Activated CD8-positive, alpha-beta T cell treated with anti-CD3 and anti-CD28 coated beads for 36 hours (primary cell): ENCODE data around the gene MUC3A. TPM values are rescaled to one million over a fixed set of nuclear protein-coding genes. Genes with fewer than 3 reads are reported as not detected.
"Not testable (repeated sequence)": the region's sequence is repeated elsewhere in the genome, so short reads cannot be mapped to it uniquely, and the experiment has no call there.

ENCODE experiments used
- ATAC-seq: fragments of 200-7000 bp; cut with Tn5 transposase; one replicate; pipeline ENCODE4 v1.10.0; 2021; ENCODE audit warnings: mild to moderate bottlenecking, moderate library complexity
- CTCF ChIA-PET: fragments of 350-600 bp; sonication (Branson Sonifier 250); formaldehyde crosslinking; loops from one replicate; lab custom pipeline; 2021; ENCODE audit warnings: antibody characterized with exemption; lab: Charles Lee
- POLR2A ChIA-PET: fragments of 350-600 bp; sonication (Branson Sonifier 250); formaldehyde crosslinking; loops from one replicate; lab custom pipeline; 2021; ENCODE audit warnings: antibody characterized with exemption; lab: Charles Lee
- DNase-seq: peaks from one replicate; pipeline ENCODE4 v3.0.0-alpha.2; 2020
- H3K27ac Mint-ChIP-seq: one replicate; pipeline ENCODE4 v1.8.0; 2021; ENCODE audit warnings: mild to moderate bottlenecking, mixed read lengths
- H3K27me3 Mint-ChIP-seq: one replicate; pipeline ENCODE4 v1.8.0; 2021; ENCODE audit warnings: mixed read lengths
- H3K36me3 Mint-ChIP-seq: one replicate; pipeline ENCODE4 v1.8.0; 2021; ENCODE audit warnings: low read depth, mixed read lengths
- H3K4me1 Mint-ChIP-seq: one replicate; pipeline ENCODE4 v1.8.0; 2021; ENCODE audit warnings: low read depth, mixed read lengths
- H3K4me3 Mint-ChIP-seq: one replicate; pipeline ENCODE4 v1.8.0; 2021; ENCODE audit warnings: mild to moderate bottlenecking, moderate library complexity, mixed read lengths
- H3K9me3 Mint-ChIP-seq: one replicate; pipeline ENCODE4 v1.8.0; 2021; ENCODE audit warnings: mixed read lengths
- intact Hi-C: fragments of 100-400 bp; cut with micrococcal nuclease; formaldehyde crosslinking; loops from one replicate; pipeline ENCODE4 v1.10.0; 2022
- total RNA-seq, 2 experiments: library from RNA; stranded (reverse); gene quantifications; one replicate each; pipeline ENCODE4 v1.2.3, GENCODE V29; 2021
- TF ChIP-seq, protein P1 (sequence below): fragments of 200-600 bp; IDR thresholded peaks from one replicate; pipeline ENCODE4 v1.8.0; 2022; ENCODE audit warnings: antibody characterized with exemption, mild to moderate bottlenecking

MUC3A gene
- total RNA-seq, 2 experiments from 2014 or later = not detected

DNA sequence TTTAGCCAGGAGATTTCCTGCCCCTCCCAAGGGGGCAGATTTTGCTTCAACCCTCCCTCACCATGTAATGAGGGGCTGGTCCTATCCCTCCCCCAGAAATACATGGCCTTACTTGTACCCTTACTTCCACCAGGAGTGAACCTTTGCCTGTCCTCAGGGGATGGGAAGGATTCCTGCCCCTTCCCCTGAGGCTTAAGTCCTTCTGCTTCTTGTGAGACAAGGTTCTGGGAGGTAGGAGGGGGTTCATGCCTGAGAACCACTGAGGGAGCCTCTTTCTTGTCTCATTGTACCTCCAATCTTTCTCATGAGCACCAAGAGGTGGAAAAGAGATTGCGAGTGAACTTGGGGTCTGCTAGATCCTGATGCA is 19.5 kb upstream of the MUC3A start:
- intact Hi-C loops = no loop called here
- H3K4me3 Mint-ChIP-seq = no peak overlapping the region

DNA sequence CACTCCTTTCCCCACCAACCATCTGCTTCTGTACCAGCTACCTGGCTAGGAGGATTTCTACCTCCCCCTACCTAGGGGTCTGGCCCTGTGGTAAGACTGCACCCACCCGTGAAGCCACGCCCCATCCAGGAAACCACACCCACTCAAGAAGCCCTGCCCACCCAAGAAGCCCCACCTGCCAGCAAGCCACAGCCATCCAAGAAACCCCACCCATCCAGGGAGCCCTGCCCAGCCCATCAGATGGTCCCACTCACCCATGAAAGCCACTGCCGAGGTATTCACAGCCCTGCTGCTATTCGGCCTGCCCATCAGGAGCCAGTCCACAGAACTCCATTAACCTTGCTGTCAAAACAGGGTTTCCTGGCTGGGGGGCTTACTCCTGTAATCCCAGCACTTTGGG is 15.6 kb upstream of the MUC3A start:
- peaks cover 8% of the 10 kb centered on the region for H3K27me3 Mint-ChIP-seq
- H3K4me3 Mint-ChIP-seq = no peak overlapping the region
- no peak for ATAC-seq
- TF ChIP-seq, protein P1, sequence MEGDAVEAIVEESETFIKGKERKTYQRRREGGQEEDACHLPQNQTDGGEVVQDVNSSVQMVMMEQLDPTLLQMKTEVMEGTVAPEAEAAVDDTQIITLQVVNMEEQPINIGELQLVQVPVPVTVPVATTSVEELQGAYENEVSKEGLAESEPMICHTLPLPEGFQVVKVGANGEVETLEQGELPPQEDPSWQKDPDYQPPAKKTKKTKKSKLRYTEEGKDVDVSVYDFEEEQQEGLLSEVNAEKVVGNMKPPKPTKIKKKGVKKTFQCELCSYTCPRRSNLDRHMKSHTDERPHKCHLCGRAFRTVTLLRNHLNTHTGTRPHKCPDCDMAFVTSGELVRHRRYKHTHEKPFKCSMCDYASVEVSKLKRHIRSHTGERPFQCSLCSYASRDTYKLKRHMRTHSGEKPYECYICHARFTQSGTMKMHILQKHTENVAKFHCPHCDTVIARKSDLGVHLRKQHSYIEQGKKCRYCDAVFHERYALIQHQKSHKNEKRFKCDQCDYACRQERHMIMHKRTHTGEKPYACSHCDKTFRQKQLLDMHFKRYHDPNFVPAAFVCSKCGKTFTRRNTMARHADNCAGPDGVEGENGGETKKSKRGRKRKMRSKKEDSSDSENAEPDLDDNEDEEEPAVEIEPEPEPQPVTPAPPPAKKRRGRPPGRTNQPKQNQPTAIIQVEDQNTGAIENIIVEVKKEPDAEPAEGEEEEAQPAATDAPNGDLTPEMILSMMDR = no peak
- H3K4me1 Mint-ChIP-seq = no peaks in the 10 kb centered on the region
- no peak for DNase-seq
- H3K27ac Mint-ChIP-seq = no peak overlapping the region
- no peaks in the 10 kb centered on the region for H3K36me3 Mint-ChIP-seq
- POLR2A ChIA-PET = no interaction called here
- CTCF ChIA-PET = no interaction called here
- intact Hi-C loops = no loop called here
- H3K9me3 Mint-ChIP-seq = peaks cover 5% of the 10 kb centered on the region

More for the DNA sequence above, 19.5 kb upstream of the MUC3A start:
- ChIA-PET POLR2A (no interaction called here), CTCF (no interaction called here)
- TF ChIP-seq, protein P1 = no peak
- H3K36me3 Mint-ChIP-seq = no peaks in the 10 kb centered on the region
- no peak overlapping the region for H3K27ac Mint-ChIP-seq
- H3K4me1 Mint-ChIP-seq = no peaks in the 10 kb centered on the region
- H3K27me3 Mint-ChIP-seq = peaks cover 8% of the 10 kb centered on the region
- H3K9me3 Mint-ChIP-seq = peaks cover 5% of the 10 kb centered on the region
- no peak for ATAC-seq
- no peak for DNase-seq

DNA sequence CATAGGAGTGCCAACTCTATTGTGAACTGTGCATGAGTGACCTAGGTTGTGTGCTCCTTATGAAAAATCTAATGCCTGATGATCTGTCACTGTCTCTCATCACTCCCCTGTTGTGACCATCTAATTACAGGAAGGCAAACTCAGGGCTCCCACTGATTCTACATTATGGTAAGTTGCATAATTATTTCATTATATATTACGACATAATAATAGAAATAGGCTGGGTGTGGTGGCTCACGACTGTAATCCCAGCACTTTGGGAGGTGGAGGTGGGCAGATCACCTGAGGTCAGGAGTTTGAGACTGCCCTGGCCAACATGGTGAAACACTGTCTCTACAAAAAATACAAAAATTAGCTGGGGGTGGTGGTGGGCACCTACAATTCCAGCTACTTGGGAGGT is 14.0 kb upstream of the MUC3A start:
- intact Hi-C loops, H3K4me3 Mint-ChIP-seq, H3K27ac Mint-ChIP-seq, ATAC-seq, CTCF ChIA-PET, H3K9me3 Mint-ChIP-seq, H3K36me3 Mint-ChIP-seq, H3K27me3 Mint-ChIP-seq, H3K4me1 Mint-ChIP-seq, DNase-seq, POLR2A ChIA-PET: not testable (repeated sequence)

DNA sequence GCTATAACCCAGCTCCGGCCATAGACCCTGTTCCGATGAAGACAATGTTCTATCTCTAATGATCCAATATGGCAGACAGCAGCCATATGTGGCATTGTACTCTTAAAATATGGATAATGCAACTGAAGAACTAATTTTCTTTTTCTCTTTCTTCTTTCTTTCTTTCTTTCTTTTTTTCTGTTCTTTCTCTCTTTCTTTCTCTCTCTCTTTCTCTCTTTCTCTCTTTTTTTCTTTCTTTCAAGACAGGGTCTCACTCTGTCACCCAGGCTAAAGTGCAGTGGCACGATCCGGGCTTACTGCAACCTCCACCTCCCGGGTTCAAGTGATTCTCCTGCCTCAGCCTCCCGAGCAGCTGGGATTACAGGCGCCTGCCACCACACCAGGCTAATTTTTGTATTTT is 13.2 kb upstream of the MUC3A start:
- CTCF ChIA-PET, ATAC-seq: not testable (repeated sequence)

DNA sequence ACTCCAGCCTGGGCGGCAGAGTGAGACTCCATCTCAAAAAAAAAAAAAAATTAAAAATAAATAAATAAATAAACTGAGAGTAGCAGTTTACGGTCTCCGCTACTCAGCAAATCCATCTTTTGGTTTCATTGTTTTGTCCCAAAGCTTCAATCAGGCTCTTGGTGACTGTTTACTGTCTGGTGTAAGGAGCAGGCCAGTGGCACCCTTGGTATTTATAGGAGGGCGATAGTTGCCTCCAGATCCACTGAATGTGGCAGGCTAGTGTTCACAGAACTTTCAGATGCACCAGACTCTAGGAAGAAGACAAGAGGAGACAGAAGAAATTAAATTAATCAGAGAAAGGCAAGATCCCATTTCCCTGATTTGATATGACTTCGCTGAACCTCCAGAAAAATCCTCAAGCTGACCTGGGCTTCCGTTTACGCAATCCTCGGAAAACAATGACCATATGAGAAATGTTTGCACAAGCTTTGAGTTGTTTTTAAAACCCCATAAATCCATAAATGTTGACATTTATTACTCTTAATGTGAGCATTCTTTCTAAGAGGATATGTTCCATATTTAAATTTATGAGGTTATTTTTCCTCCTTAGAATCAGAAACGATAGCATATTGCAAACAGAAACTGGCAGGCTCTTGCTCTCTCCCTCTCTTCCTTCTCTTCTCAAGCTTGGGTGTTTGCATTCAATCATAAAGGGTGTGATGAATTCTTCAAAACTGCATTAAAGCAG is 7.1 kb upstream of the MUC3A start:
- H3K9me3 Mint-ChIP-seq = peaks cover 5% of the 10 kb centered on the region
- CTCF ChIA-PET = interaction anchor here (1.0 kb wide), 1 partner anchor 117 kb away, joined by 4 read pairs; no protein-coding TSS in a partner anchor
- H3K27ac Mint-ChIP-seq = no peak overlapping the region
- H3K4me1 Mint-ChIP-seq = no peaks in the 10 kb centered on the region
- no peaks in the 10 kb centered on the region for H3K36me3 Mint-ChIP-seq
- DNase-seq (no peak), ATAC-seq (no peak)
- peaks cover 6% of the 10 kb centered on the region for H3K27me3 Mint-ChIP-seq
- POLR2A ChIA-PET = no interaction called here
- no peak overlapping the region for H3K4me3 Mint-ChIP-seq
- intact Hi-C loops = no loop called here
- TF ChIP-seq, protein P1 = no peak

More for the DNA sequence above, 13.2 kb upstream of the MUC3A start:
- H3K36me3 Mint-ChIP-seq, intact Hi-C loops, DNase-seq, H3K27ac Mint-ChIP-seq, H3K27me3 Mint-ChIP-seq, H3K9me3 Mint-ChIP-seq, H3K4me1 Mint-ChIP-seq, H3K4me3 Mint-ChIP-seq, POLR2A ChIA-PET: not testable (repeated sequence)

DNA sequence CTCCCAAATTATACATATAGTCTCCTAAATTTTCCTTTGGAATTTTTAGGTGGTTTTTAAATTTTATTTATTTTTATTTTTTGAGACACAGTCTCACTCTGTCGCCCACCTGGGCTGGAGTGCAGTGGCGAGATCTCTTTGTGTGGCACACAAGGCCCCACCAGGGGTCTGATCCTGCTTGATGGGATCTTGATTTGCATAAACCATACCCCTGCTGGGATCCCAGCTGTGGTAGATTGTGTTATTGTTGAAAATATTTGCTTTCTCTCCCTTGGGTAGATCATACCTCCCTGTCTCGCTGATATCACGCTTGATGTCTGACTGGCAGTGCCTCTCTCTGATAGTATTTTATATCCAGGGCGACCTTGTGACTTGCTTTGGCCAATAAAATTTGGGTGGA is 5.6 kb upstream of the MUC3A start:
- Mint-ChIP-seq H3K27ac (no peak overlapping the region), H3K27me3 (peaks cover 6% of the 10 kb centered on the region), H3K36me3 (no peaks in the 10 kb centered on the region), H3K4me3 (no peak overlapping the region), H3K4me1 (no peaks in the 10 kb centered on the region), H3K9me3 (peaks cover 5% of the 10 kb centered on the region)
- POLR2A ChIA-PET = no interaction called here
- intact Hi-C loops = no loop called here
- TF ChIP-seq, protein P1 = no peak
- CTCF ChIA-PET = interaction anchor here (1.2 kb wide), 1 partner anchor 49 kb away, joined by 3 read pairs; the partner anchor contains the start of gene ACHE
- DNase-seq (no peak), ATAC-seq (no peak)
